ENCODE results near the gene RAPGEF3.

Gene RAPGEF3

DNA sequence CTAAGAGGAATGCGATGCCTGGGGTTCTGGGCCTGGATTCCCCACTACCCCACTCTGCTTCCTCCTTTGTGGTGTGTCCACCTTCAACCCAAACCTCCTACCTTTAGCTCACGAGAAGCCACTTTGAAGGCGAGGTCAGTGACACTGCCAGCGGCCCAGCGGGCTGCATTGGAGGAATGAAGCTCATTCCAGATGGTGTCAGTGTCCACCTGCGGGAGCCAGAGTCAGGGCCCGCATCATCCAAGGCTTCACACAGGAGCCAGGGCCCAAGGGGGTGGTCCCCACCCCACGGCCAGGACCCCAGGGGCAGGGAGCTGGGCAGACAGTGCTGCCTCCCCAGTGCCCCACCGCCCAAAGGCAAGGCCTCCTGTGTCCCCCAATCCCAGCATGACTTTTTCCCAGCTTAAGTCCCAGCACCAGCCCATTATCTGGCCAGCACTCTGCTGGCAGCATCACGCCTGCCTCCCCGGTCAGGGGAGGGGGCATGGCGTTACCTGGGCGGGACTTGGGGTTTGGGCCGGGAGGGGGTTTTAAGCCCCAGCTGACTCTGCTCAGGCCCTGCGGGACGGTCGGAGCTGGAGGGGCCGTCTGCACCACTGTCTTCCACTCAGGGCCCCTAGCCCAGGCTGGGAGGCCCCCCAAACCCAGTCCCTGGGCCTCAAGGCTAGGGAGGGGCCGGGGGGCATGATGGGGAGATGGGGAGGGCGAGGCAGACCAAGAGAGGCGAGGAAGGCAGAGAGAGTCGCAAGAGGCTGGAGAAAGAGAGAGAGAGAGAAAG, 31.2 kb upstream of the RAPGEF3 start:
- Mint-ChIP-seq H3K27me3 (ENCODE audit: low read depth) (no peaks in the 10 kb centered on the region), H3K4me3 (no peak overlapping the region), H3K9me3 (no peaks in the 10 kb centered on the region), H3K27ac (no peak overlapping the region), H3K4me1 (no peaks in the 10 kb centered on the region), H3K36me3 (ENCODE audit: low read depth) (peaks cover 61% of the 10 kb centered on the region)
- TF ChIP-seq, protein P1, sequence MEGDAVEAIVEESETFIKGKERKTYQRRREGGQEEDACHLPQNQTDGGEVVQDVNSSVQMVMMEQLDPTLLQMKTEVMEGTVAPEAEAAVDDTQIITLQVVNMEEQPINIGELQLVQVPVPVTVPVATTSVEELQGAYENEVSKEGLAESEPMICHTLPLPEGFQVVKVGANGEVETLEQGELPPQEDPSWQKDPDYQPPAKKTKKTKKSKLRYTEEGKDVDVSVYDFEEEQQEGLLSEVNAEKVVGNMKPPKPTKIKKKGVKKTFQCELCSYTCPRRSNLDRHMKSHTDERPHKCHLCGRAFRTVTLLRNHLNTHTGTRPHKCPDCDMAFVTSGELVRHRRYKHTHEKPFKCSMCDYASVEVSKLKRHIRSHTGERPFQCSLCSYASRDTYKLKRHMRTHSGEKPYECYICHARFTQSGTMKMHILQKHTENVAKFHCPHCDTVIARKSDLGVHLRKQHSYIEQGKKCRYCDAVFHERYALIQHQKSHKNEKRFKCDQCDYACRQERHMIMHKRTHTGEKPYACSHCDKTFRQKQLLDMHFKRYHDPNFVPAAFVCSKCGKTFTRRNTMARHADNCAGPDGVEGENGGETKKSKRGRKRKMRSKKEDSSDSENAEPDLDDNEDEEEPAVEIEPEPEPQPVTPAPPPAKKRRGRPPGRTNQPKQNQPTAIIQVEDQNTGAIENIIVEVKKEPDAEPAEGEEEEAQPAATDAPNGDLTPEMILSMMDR (IDR thresholded peaks at IDR 0.05; ENCODE audit: unreplicated experiment in 3 of 3): no peak

DNA sequence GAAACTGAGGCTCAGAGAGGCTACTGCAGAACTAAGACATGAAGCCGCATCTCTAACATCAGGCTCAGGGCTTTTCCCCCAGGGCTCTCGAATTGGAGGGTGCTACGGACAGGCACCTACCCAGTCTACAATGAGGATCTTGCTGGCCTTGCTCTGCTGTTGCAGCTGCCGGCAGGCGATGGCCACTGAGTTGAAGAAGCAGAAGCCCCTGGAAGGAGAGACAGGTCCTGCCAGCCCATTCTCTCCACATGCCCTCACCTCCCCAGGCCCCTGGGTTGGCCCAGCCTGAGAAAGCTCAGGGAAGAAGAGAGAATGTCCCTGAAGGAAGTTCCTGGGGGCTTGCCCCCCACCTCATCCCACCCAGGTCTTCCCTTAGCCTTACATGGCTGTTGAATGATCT, 30.5 kb upstream of the RAPGEF3 start:
- peaks cover 64% of the 10 kb centered on the region for H3K36me3 Mint-ChIP-seq (ENCODE audit: low read depth)
- H3K27ac Mint-ChIP-seq: no peak overlapping the region
- H3K27me3 Mint-ChIP-seq (ENCODE audit: low read depth): no peaks in the 10 kb centered on the region
- H3K9me3 Mint-ChIP-seq: no peaks in the 10 kb centered on the region
- H3K4me1 Mint-ChIP-seq: no peaks in the 10 kb centered on the region
- TF ChIP-seq, protein P1 (IDR thresholded peaks at IDR 0.05; ENCODE audit: unreplicated experiment in 3 of 3): no peak
- H3K4me3 Mint-ChIP-seq: no peak overlapping the region

DNA sequence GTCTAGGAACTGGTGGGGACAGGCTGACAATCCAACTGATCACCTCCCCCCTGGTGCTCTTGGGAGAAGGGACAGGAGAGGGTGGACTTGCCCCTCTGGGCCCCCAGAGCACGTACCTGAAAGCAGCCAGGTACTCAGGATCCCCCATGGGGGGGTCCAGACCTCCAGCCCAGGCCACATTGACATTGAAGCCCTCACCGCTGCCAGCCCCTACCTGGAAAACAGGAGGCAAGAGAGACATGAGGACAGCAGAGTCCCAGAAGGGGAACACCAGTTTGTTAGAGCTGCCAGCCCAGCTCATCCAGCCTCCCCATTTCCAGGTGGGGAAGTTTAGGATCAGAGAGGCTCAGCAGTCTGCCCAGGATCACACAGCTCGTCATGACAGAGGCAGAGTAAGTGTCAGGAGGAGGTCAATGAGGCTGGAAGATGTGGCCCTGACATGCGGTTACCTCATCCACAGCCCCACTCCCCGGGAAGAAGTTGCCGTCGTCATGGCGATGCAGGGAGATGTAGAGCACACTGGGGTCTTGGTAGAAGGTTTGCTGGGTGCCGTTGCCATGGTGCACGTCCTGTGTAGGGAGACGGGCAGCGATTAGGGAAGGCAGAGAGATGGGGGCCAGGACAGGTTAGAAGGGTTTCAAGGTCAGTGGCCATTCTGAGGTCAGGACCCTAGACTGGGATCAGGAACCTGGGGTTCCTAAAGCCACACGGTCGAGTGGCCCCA, 29.1 kb upstream of the RAPGEF3 start:
- no peaks in the 10 kb centered on the region for H3K27me3 Mint-ChIP-seq (ENCODE audit: low read depth)
- no peak overlapping the region for H3K27ac Mint-ChIP-seq
- no peak overlapping the region for H3K4me3 Mint-ChIP-seq
- peaks cover 58% of the 10 kb centered on the region for H3K36me3 Mint-ChIP-seq (ENCODE audit: low read depth)
- no peaks in the 10 kb centered on the region for H3K9me3 Mint-ChIP-seq
- TF ChIP-seq, protein P1 (IDR thresholded peaks at IDR 0.05; ENCODE audit: unreplicated experiment in 3 of 3): no peak
- no peaks in the 10 kb centered on the region for H3K4me1 Mint-ChIP-seq

DNA sequence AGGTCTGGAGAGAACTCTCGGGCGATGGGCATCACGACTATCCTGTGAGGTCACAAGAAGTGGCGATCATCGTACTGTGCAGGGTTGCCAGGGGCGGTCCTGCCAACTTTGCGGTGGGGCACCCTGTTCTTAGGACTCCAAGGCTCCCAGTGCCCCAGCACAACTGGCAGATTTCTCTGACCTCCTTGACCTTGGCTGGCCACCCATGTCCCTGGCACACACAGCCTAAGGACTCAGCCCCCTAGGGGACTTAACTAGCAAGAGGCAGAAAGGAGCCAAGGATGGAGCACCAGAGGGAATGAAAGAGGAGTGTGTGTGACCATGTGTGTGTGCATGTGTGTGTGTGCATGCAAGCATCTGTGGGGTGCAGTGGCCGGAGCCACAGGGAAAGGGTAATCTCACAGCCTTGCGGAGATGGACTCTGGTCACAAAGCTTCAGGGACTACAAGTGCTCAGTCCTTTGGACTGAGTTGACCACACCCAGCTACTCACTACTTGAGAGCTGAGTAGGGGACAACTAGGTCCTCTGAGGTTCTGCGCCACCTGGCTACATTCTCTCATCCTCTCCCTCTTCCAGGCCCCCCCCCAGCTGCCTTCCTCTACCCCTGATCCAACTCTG, 28.1 kb upstream of the RAPGEF3 start:
- Mint-ChIP-seq H3K27ac (no peak overlapping the region), H3K4me3 (no peak overlapping the region)

GRCh38 chr12:47785887-47786661, 27.4 kb upstream of the RAPGEF3 start:
- TF ChIP-seq, protein P1 (IDR thresholded peaks at IDR 0.05; ENCODE audit: unreplicated experiment in 3 of 3): no peak
- Mint-ChIP-seq H3K4me3 (no peak overlapping the region), H3K27ac (no peak overlapping the region), H3K4me1 (no peaks in the 10 kb centered on the region), H3K27me3 (ENCODE audit: low read depth) (no peaks in the 10 kb centered on the region), H3K9me3 (no peaks in the 10 kb centered on the region), H3K36me3 (ENCODE audit: low read depth) (peaks cover 57% of the 10 kb centered on the region)

More for the DNA sequence above, 28.1 kb upstream of the RAPGEF3 start:
- Mint-ChIP-seq H3K27me3 (ENCODE audit: low read depth) (no peaks in the 10 kb centered on the region), H3K4me1 (no peaks in the 10 kb centered on the region), H3K9me3 (no peaks in the 10 kb centered on the region), H3K36me3 (ENCODE audit: low read depth) (peaks cover 55% of the 10 kb centered on the region)
- TF ChIP-seq, protein P1 (IDR thresholded peaks at IDR 0.05; ENCODE audit: unreplicated experiment in 3 of 3): no peak
